NCI-H2171 treated with DMSO at 0.1 percent for 48 hours (cell line): ENCODE results near the gene MCFD2.
A peak's percentile ranks its signal among the peaks of the same experiment; 100 is the strongest.
"Not testable (repeated sequence)": the region's sequence is repeated elsewhere in the genome, so short reads cannot be mapped to it uniquely, and the experiment has no call there.

Source experiments
- DNase-seq: peaks from one replicate; lab custom pipeline; 2025; lab: John Stamatoyannopoulos, UW

MCFD2 gene

GRCh38 chr2:46937471-46937901 is 21.9 kb upstream of the MCFD2 start:
- peak; percentile 6 for DNase-seq

- no peak for DNase-seq
These were observed 21.0 kb upstream of the MCFD2 start for GRCh38 chr2:46936566-46936965.

- no peak for DNase-seq
These were observed 19.5 kb upstream of the MCFD2 start for GRCh38 chr2:46935071-46935470.

GRCh38 chr2:46929612-46930011 is 14.0 kb upstream of the MCFD2 start:
- DNase-seq: no peak

GRCh38 chr2:46926863-46927262 is 11.3 kb upstream of the MCFD2 start:
- no peak for DNase-seq

GRCh38 chr2:46925474-46926351 is 10.1 kb upstream of the MCFD2 start:
- DNase-seq: no peak

- no peak for DNase-seq
These were observed 9.0 kb upstream of the MCFD2 start for GRCh38 chr2:46924608-46925007.

GRCh38 chr2:46924038-46924437 is 8.4 kb upstream of the MCFD2 start:
- no peak for DNase-seq

GRCh38 chr2:46923041-46923528 is 7.5 kb upstream of the MCFD2 start:
- DNase-seq: no peak

GRCh38 chr2:46922606-46923005 is 7.0 kb upstream of the MCFD2 start:
- DNase-seq: no peak

GRCh38 chr2:46921676-46922448 is 6.3 kb upstream of the MCFD2 start:
- DNase-seq: no peak

- DNase-seq: no peak
These were observed 2.0 kb upstream of the MCFD2 start for GRCh38 chr2:46917628-46918027.

- peak; percentile 90 for DNase-seq
These were observed 415 bp upstream of the MCFD2 start for GRCh38 chr2:46915811-46916630.

GRCh38 chr2:46914578-46915230 is 902 bp downstream of the MCFD2 start:
- no peak for DNase-seq

- no peak for DNase-seq
These were observed 1.9 kb downstream of the MCFD2 start for GRCh38 chr2:46913471-46914381.

GRCh38 chr2:46909771-46910419 is 5.7 kb downstream of the MCFD2 start:
- DNase-seq: no peak

GRCh38 chr2:46909150-46909549 is 6.5 kb downstream of the MCFD2 start:
- DNase-seq: no peak

- not testable (repeated sequence) for DNase-seq
These were observed 10.5 kb downstream of the MCFD2 start for GRCh38 chr2:46904908-46905678.

- not testable (repeated sequence) for DNase-seq
These were observed 12.6 kb downstream of the MCFD2 start for GRCh38 chr2:46902980-46903379.
